ENCODE results near the gene CNOT3.

Gene CNOT3

DNA sequence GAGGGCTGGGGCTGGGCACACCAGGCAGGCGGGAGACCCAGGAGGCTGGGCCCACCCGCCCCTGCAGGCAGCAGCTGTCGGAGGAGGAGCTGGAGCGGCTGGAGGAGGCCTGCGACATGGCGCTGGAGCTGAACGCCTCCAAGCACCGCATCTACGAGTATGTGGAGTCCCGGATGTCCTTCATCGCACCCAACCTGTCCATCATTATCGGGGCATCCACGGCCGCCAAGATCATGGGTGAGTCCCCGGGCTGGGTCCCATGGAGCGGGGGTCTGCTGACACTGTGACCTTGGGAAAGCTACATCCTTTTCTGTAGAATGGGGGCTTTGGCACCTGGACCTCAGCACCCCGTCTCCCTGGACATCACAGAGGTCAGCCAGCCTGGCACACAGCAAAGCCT is 13.9 kb upstream of the CNOT3 start:
- no peak for DNase-seq

DNA sequence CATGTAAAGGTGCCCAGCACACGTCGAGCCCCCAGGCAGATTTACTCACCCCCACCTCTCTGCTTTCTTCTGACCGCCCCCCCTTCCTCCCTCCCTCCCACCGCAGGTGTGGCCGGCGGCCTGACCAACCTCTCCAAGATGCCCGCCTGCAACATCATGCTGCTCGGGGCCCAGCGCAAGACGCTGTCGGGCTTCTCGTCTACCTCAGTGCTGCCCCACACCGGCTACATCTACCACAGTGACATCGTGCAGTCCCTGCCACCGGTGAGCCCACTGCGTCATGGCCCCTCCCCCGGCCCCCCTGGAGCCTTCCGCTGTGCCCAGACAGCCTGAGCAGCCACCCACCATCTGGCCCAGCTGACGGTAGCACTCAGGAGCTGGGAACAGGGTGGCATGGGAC is 13.2 kb upstream of the CNOT3 start:
- no peak for DNase-seq

DNA sequence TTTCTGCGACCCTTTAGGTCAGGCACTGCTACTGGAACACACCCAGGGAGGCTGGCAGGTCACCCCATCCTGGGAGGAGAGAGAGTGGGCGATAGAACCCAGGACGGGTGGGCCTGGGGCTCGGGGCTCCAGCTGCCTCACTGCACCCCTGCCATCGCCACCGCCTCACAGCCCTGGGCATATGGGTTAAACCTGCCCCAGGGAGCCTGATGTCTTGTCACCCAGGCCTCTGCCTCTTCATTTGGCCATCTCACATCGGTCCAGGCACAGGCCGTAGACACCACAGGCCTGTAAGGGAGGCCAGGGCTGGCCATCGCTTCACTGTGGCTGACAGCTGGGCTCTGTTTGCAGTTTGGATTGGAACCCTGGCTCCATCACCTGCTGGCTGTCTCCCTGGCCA is 11.8 kb upstream of the CNOT3 start:
- DNase-seq, result no peak

DNA sequence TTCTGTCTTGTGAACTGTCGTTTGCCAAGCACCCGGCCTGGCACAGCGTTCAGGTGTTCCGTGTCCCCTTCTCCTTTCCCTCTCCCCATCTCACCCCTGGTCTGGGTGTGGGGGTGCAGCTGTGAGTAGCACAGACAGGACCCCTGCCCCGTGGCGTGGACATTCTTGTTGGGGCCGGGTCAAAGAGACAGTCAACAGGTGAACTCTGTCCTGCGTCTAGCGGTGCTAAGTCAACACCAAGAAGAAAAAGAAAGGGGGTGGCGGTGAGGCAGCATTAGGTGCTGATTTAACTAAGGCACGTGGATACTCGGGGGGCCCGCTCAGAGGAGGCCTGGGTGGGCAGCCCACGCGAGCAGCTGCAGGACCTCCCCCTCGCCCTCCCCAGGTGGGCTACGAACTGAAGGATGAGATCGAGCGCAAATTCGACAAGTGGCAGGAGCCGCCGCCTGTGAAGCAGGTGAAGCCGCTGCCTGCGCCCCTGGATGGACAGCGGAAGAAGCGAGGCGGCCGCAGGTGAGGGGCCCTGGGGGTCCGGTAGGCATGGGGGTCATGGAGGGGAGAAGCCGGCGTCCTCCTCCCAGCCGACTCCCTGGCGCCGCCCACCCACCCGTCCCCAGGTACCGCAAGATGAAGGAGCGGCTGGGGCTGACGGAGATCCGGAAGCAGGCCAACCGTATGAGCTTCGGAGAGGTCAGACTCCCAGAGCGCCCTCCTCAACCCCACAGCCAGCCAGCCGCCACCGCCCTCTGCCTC is 9.7 kb upstream of the CNOT3 start:
- no peak for DNase-seq

DNA sequence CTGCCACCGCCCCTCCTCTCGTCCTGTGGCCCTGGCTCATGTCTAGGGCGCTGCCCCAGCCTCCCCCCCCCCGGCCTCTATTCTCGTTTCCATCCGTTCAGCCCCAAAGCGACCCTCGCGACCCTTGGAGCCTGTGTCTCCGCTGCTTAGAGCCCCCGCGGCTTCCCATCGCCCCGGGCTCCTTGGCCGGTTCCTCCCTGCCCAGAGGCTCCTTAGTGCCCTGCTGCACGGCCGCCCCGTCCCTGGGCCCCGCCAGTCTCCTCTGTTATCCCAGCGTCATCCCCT is 9.2 kb upstream of the CNOT3 start:
- DNase-seq, result no peak

DNA sequence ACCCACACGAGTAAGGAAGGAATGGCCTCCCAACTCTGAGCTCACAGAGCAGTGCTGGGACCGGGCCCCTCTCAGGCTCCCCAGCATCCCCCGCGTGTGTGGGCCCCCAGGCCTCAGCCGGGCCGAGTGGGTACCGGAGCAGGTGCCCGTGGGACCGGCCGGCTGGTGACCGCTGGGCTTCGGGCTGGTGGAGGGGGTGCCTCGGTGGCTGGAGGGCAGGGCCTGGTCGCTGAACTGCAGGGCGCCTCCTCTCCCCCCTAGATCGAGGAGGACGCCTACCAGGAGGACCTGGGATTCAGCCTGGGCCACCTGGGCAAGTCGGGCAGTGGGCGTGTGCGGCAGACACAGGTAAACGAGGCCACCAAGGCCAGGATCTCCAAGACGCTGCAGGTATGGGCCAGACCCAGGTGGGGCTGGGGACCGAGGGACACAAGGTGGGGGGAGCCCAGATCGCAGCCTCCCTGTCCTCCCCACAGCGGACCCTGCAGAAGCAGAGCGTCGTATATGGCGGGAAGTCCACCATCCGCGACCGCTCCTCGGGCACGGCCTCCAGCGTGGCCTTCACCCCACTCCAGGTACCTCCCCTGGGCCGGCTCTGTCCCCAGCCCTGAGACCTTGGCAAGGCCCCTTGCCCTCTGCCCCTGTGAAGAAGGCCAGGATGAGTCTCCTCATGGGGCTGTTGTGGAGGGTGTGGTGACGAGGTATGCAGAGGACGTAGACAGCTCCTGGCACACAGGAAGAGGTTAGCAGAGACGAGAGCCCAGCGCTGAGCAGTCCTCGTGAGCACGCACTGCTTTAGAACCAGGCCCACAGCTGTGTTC is 8.6 kb upstream of the CNOT3 start:
- DNase-seq, result no peak

DNA sequence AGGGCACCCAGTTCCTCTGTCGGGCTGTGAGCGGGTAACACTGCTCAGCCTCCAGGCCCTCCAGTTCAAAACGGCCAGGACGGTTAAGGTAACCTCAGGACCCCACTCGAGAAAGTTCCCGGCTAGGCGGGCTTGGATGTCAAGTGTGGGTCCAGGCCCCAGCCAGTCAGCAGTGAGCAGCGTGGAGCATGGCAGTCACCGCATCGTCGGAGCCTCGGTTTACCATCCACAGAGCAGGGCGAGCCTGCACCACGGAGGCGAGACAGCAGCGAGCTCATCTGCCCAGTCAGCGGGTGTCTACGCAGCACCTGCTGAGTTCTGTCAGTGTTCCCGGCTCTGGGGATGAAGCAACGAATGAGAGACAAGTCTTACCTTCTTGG is 8.0 kb upstream of the CNOT3 start:
- no peak for DNase-seq

DNA sequence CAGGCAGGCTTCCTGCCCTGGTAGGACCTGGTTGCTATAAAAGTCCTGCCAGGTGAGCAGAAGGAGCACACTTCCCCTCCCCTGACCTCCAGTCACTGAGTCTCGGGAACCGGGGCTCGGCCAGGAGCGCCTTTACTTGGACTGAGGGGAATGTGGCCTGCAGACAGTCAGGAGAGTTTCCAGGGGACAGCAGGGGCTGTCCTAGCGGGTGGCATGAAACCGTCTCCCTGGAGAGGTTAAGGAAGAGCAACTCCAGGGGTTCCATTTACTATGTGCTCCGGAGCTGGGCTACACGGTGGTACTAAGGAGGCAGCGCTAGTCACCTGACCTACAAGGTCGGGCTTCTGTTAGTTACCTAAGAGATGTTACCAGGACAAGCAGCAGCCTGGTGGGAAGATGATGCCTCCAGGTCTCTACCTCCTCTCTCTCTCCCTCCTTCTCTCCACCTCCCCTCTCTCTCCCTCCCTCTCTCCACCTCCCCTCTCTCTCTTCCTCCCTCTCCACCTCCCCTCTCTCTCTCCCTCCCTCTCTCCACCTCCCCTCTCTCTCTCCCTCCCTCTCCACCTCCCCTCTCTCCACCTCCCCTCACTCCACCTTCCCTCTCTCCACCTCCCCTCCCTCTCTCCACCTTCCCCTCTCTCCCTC is 4.1 kb upstream of the CNOT3 start:
- no peak for DNase-seq

DNA sequence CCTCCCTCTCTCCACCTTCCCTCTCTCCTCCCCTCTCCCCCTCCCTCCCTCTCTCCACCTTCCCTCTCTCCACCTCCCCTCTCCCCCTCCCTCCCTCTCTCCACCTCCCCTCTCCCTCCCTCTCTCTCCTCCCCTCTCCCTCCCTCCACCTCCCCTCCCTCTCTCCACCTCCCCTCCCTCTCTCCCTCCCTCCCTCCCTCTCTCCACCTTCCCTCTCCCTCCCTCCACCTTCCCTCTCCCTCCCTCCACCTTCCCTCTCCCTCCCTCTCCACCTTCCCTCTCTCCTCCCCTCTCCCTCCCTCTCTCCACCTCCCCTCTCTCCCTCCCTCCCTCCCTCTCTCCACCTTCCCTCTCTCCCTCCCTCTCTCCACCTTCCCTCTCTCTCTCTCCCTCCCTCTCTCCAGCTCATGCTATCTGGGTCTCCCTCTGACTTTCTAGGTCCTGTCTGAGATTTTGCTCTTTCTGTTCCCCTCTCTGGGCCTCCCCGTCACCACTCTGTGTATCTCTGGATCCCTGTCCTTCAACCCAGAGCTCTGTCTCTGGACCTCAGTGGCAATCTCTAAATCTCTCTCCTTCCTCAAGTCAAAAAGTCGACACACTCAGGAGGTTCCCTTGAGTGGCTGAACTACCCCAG is 3.5 kb upstream of the CNOT3 start:
- no peak for DNase-seq

DNA sequence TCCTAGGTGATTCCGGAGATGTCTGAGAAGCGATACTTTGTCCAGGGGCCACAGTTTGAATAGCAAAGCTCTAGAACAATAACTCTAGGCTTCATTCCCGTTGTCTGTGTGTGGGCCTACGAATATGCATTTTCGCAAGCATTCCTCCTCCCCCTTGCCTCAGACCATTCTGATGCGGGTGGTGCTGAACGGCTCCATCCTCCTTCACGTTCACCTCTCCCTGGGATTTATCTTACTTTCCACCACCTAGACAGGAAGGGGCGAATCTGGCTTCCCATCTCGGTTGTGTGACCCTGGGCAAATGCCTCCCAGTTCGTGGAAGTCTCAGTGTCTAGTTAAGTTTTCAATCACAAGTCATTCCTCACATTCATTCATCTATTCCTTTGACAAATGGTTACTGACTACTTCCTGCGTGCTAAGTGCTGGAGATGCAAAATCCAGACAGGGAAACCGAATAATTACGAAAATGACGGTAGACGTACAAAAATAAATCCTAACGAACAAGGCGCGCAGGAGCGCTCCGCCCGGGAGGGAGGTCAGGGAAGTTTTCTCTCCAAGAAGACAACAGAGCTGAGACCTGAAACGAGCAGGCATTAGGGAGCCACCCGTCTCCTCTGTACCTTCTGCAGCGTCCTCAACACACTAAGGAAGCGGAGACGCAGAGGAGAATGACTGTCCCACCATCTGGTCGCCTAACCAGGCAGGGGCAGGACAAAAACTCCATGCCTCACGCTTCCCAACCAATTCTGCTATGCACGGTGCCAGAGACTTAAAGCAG is 1.3 kb upstream of the CNOT3 start:
- no peak for DNase-seq

DNA sequence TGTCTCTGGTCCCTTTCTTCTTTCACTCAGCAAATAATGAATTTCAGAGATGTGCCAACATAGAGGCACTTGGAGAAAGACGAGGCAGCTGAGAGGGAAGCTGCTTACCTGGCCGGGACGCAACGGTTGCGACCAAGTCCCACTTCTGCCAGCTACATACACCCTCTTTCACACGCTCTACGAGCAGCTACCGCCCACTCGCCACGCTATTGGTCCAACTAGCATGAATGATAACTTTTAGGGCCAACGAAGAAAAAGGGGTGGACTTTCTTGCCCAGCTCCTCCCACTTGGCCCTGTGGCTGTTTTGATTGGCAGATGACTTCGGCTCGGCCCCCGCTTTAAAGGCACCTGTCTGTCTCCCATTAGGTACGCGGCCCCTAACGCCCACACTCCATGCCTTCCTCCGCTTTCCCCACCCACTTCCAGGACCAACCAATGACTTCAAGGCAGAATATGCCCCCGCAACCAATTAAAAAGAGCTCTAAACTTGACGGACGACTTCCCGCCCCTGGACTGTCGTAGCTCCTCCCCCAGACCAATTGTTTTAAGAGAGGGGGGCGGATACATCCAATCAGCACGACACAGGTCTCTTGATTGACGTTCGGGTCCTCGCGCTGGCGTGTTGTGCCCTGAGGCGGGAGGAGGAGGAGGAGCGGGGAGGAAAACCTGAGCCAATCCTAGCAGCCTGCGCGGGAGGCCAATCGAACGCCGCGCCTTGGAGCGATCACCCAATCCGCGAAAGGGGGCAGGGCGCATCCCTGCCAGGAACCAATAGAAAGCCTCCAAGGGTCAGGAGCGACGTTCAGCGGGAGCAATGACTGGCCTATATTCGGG is 481 bp upstream of the CNOT3 start:
- DNase-seq, result peak; percentile 98

DNA sequence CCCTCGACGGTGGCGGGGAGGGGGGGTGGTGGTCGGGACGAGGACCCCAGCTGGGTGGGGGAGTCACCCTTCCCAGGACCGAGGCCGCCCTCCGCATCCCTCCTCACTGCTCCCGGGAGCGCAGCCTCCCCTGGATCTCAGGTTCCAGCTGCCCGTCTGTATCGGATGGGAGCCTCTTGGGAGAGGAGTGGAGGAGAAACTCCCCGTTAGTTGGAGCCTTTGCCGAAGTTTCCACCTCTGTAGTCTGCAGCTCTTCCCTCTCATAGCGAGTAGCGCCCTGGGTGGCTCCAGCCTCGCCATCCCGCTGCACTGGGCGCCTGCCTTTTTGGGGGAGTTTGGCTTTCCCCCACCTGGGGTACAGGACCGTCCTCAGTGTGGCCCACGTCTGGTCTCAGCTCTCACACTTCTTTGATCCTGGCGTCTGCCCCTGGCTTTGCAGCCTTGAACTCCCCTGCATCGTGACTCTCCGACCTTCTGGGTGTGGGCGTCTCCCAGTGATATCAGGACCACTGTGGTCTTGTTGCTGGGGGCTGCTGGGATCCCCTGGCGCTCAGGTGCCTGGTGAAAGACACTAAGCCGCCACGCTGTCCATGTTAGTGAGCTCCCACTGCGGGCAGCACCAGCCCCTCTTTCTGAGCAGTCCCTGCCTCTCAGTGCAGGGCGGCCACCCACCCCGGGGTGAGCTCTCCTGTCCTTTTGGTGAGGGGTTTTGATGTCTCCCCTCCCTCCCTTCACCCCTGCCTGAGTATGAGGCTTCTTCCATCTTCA is 1.1 kb downstream of the CNOT3 start:
- no peak for DNase-seq

DNA sequence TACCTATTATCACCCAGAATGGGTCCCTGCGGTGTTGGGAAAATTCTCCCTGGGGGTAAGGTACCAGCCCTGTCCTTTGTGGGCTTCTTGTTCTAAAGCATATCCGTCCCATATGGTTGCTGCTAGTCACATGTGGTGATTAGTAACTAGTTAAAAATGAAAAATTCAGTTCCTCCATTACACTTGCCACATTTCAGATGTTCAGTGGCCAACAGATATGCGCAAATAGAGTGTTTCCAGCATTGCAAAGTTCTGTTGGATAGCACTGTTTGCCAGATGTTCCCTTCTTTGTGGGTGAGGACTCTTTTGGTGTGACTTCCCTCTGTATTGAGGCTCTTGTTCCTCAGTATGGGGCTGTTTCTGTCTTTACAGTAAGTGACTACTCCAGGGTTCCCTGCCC is 3.8 kb downstream of the CNOT3 start:
- DNase-seq, result no peak

DNA sequence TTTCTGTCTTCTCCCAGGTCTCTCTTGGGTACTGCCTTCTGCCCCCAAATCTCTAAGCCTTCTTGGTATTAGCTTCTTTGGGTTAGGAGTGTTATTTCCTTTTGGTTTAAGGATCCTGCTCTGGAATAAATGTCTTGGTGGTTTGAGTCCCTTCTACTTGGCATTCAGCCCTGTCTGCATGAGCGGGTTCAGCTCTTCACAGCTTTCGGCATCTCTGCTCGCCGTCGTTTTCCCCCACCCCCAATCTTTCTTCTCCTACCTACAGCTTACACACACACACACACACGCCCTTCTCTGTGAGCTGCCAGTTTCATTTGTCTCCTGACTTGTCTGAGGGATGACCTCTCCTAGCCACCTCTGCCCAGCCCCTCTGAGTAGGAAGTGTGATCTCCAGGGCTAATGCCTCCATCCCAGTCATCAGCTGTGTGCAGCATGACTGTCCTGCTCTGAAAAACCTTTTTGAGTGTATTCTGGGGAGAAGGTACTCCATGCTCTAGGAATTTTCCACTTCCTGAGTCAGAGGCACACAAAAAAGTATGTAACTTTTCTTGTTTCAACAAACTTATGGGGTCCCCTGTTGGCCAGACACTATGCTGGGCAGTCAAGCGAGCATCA is 4.7 kb downstream of the CNOT3 start:
- DNase-seq, result no peak

DNA sequence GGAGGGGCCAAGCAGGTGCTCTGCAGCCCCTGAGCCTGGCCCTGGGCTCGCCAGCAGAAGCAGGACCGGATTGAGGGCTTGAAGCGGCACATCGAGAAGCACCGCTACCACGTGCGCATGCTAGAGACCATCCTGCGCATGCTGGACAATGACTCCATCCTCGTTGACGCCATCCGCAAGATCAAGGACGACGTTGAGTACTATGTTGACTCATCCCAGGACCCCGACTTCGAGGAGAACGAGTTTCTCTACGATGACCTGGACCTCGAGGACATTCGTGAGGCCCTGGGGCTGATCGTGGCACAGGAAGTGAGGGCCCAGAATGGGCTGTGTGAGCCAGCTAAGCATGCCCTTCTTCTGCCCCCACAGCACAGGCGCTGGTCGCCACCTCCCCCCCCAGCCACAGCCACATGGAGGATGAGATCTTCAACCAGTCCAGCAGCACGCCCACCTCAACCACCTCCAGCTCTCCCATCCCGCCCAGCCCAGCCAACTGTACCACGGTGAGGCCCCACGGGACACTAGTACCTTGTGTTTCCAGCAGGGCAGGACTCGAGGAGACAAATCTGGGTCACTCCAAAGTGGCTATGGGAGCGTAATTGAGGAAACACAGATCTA is 8.1 kb downstream of the CNOT3 start:
- DNase-seq, result no peak

DNA sequence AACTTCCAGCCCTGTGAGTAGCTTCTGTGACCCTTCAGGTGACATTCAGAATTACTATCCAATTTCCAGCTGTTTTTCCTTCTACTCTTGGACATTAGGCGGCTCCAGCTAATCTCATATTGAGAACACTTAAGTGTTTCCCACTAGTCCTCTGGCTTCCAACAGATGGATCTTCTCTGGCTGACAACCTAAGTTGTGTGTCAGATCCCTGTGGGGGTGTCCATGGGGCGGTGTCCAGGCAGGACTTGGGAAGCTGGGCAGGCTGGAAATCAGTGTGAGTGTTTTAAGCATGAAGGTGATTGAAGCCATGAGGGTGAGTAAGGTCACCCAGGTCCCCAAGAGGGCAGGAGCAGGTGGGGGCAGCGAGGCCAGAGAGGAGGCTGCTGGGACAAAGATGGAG is 10.1 kb downstream of the CNOT3 start:
- no peak for DNase-seq

DNA sequence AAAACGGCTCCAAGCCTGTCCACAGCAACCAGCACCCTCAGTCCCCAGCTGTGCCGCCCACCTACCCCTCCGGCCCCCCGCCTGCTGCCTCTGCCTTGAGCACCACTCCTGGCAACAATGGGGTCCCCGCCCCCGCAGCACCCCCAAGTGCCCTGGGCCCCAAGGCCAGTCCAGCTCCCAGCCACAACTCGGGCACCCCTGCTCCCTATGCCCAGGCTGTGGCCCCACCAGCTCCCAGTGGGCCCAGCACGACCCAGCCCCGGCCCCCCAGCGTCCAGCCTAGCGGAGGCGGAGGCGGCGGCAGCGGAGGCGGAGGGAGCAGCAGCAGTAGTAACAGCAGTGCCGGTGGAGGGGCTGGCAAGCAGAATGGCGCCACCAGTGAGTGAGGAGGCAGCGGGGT is 10.6 kb downstream of the CNOT3 start:
- no peak for DNase-seq

DNA sequence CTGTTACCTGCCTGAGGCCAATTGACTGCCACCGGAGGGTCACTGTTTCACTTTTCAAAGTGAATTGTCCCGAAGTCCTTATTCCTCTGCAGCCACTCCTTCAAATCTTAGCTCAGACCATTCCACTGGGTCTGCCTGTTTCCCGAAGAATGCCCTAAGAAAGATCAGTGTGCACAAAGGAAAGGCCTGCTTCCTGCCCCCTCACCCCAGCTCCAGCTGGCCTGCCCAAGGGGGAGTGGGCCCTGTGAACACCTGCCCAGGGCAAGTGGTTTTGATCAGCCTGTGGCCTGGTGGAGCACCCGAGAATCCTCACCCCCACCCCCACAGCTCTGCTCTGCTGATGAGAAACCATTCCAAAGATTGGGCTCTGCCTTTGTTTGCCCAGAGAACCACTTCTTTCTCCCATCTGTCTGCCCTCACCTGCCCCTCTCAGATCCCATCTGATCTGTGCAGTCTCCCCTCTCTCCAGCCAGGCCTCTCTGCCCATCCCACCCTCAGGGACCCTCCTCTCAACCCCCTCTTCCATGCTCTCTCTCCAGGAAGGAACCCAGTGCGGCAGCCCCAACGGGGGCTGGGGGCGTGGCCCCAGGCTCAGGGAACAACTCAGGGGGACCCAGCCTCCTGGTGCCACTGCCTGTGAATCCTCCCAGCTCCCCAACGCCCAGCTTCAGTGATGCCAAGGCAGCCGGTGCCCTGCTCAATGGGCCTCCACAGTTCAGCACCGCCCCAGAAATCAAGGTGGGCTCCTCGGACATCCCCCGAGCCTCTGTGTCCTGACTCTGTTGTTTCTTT is 11.7 kb downstream of the CNOT3 start:
- DNase-seq, result no peak

DNA sequence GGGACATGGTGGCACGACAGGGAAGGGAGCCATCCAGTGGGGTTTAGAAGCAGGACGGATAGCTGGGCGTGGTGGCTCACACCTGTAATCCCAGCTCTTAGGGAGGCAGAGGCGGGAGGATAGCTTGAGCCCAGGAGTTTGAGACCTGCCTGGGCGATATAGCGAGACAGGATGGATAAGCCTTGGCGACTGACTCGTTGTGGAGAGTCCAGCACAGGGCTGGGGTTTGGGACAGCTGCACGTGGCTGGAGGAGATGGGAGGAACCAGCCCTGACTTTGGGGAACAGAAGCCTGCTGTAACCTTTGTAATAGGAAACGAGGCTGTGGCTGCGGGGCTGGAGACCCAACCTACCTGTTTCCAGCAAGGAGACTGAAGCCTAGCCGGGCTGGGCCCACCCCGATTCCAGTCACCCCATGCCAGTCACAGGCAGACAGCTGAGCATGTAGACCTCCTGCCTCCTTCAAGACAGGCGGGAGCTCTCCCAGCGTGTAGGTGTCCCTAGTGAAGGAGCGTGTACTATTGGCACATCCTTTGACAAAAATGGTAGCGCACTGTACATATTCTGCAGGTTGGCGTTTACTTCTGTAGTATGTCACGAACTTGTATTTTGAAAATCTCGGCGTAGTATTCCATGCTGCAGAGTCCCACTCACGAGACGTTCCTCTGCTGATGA is 13.9 kb downstream of the CNOT3 start:
- no peak for DNase-seq

Data from effector CD4-positive, alpha-beta T cell (primary cell).